Fibroblast of lung (primary cell): ENCODE data around the gene UBE2QL1.

Source experiments
- CTCF ChIP-seq, 2 donors: IDR thresholded peaks in 1 of 2; conservative IDR thresholded peaks in 1 of 2; 1 replicate in 1 of 2; 2 replicates in 1 of 2; pipeline ENCODE4 v1.5.1; 2011 to 2012; ENCODE audit warnings: low read length in 2 of 2, control low read depth in 1 of 2, inconsistent platforms in 1 of 2, low read depth in 1 of 2, mild to moderate bottlenecking in 1 of 2
- EZH2 ChIP-seq: IDR thresholded peaks from 2 replicates; pipeline ENCODE4 v1.5.1; 2012; ENCODE audit warnings: low read length, control low read depth, mild to moderate bottlenecking; ENCODE audit errors: missing control alignments

GRCh38 chr5:6522923-6523322 lies 74.3 kb downstream of the UBE2QL1 start:
- no peak for TF ChIP-seq CTCF (conservative IDR thresholded peaks at IDR 0.05 in 1 of 2, IDR thresholded peaks at IDR 0.05 in 1 of 2; ENCODE audit: low read depth in 1 of 2, low read length in 2 of 2)
- TF ChIP-seq EZH2, result no peak
